Activated CD4-positive, alpha-beta memory T cell treated with anti-CD3 and anti-CD28 coated beads for 36 hours (primary cell): ENCODE measurements around the gene SLC35F1. TPM values are rescaled to one million over a fixed set of nuclear protein-coding genes. Genes with fewer than 3 reads are reported as not detected.

Source experiments
- CTCF ChIA-PET: fragments of 350-600 bp; sonication (Branson Sonifier 250); formaldehyde crosslinking; loops from one replicate; lab custom pipeline; 2021; ENCODE audit warnings: antibody characterized with exemption, inconsistent platforms; lab: Charles Lee
- POLR2A ChIA-PET: fragments of 350-600 bp; sonication (Branson Sonifier 250); formaldehyde crosslinking; loops from one replicate; lab custom pipeline; 2021; ENCODE audit warnings: antibody characterized with exemption; lab: Charles Lee
- DNase-seq: peaks from one replicate; pipeline ENCODE4 v3.0.0-alpha.2; 2020
- H3K27ac Mint-ChIP-seq: one replicate; pipeline ENCODE4 v1.8.0; 2021; ENCODE audit warnings: mixed read lengths
- H3K27me3 Mint-ChIP-seq: one replicate; pipeline ENCODE4 v1.8.0; 2021; ENCODE audit warnings: mixed read lengths
- H3K36me3 Mint-ChIP-seq: one replicate; pipeline ENCODE4 v1.8.0; 2021; ENCODE audit warnings: mixed read lengths
- H3K4me1 Mint-ChIP-seq: one replicate; pipeline ENCODE4 v1.8.0; 2021; ENCODE audit warnings: low read depth, mixed read lengths
- H3K4me3 Mint-ChIP-seq: one replicate; pipeline ENCODE4 v1.8.0; 2021; ENCODE audit warnings: mild to moderate bottlenecking, mixed read lengths
- H3K9me3 Mint-ChIP-seq: one replicate; pipeline ENCODE4 v1.8.0; 2021; ENCODE audit warnings: mixed read lengths
- intact Hi-C: fragments of 100-400 bp; cut with micrococcal nuclease; formaldehyde crosslinking; loops from one replicate; pipeline ENCODE4 v1.15.1; 2023
- total RNA-seq, 2 experiments: library from RNA; stranded (reverse); gene quantifications; one replicate each; pipeline ENCODE4 v1.2.3, GENCODE V29; 2021

The SLC35F1 gene
- total RNA-seq, 2 experiments from 2014 or later, result 0.14 to 0.19 TPM

GRCh38 chr6:117974914-117975627, 68.0 kb downstream of the SLC35F1 start:
- peaks cover 2% of the 10 kb centered on the region for H3K36me3 Mint-ChIP-seq
- DNase-seq, result no peak
- H3K4me3 Mint-ChIP-seq, result no peak overlapping the region
- H3K4me1 Mint-ChIP-seq, result no peaks in the 10 kb centered on the region
- H3K27ac Mint-ChIP-seq, result no peak overlapping the region
- H3K27me3 Mint-ChIP-seq, result peaks cover 7% of the 10 kb centered on the region
- ChIA-PET CTCF (interaction anchor here (1.0 to 3.7 kb wide), 6 partner anchors 10 to 582 kb away, joined by 3 to 25 read pairs (median 4); no protein-coding TSS in a partner anchor), POLR2A (no interaction called here)
- intact Hi-C loops, result loop anchor here (5.0 kb wide), 1 partner anchor 287 kb away; no protein-coding TSS in a partner anchor
- H3K9me3 Mint-ChIP-seq, result peaks cover 6% of the 10 kb centered on the region

DNA sequence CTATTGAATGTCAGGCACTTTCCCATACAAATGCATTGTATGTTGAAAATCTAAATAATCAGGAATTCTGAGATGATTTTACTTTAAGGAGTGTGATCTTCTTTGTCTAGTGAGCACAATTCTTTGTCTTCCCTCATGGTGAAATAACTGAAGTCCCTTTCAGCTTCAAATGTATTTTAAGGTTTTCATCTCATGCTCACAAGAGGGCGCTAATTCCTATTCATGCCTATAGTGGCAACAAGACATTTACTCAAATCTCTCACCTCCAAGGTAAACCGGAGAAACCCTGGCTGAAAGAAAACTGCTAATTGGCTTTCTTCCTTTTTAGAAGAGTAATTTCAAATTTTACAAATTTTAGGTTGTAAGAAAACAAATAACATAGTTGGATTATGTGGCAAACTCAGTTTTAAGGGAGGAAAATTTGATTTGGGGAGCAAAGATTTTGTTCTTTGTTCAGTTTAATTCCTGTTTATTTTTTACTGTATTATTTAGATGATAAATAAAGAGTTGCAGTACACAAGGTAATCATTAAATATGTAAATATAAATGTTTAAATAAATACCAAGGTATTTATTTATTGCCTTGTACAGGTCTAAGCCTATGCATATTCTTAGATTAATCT, 69.1 kb downstream of the SLC35F1 start:
- Mint-ChIP-seq H3K36me3 (peaks cover 2% of the 10 kb centered on the region), H3K27ac (no peak overlapping the region), H3K4me3 (no peak overlapping the region), H3K9me3 (peaks cover 6% of the 10 kb centered on the region), H3K27me3 (peaks cover 7% of the 10 kb centered on the region), H3K4me1 (no peaks in the 10 kb centered on the region)
- CTCF ChIA-PET, result interaction anchor here (0.6 to 3.7 kb wide), 10 partner anchors 9 to 604 kb away, joined by 3 to 25 read pairs (median 4); no protein-coding TSS in a partner anchor
- POLR2A ChIA-PET, result no interaction called here
- intact Hi-C loops, result loop anchor here (1.0 to 5.0 kb wide), 2 partner anchors 286 to 575 kb away; no protein-coding TSS in a partner anchor
- DNase-seq, result no peak

- no peak overlapping the region for H3K27ac Mint-ChIP-seq
- H3K36me3 Mint-ChIP-seq, result no peaks in the 10 kb centered on the region
- no peaks in the 10 kb centered on the region for H3K27me3 Mint-ChIP-seq
- DNase-seq, result no peak
- intact Hi-C loops, result no loop called here
- no peaks in the 10 kb centered on the region for H3K4me1 Mint-ChIP-seq
- ChIA-PET CTCF (interaction anchor here (3.6 kb wide), 1 partner anchor 11 kb away, joined by 25 read pairs; no protein-coding TSS in a partner anchor), POLR2A (no interaction called here)
- H3K4me3 Mint-ChIP-seq, result no peak overlapping the region
- H3K9me3 Mint-ChIP-seq, result no peaks in the 10 kb centered on the region
Measured at GRCh38 chr6:117985916-117986315, 78.9 kb downstream of the SLC35F1 start.

GRCh38 chr6:117986396-117986795, 79.3 kb downstream of the SLC35F1 start:
- ChIA-PET CTCF (interaction anchor here (3.6 kb wide), 1 partner anchor 12 kb away, joined by 25 read pairs; no protein-coding TSS in a partner anchor), POLR2A (no interaction called here)
- Mint-ChIP-seq H3K27me3 (no peaks in the 10 kb centered on the region), H3K4me3 (no peak overlapping the region), H3K36me3 (no peaks in the 10 kb centered on the region), H3K4me1 (no peaks in the 10 kb centered on the region), H3K27ac (no peak overlapping the region), H3K9me3 (no peaks in the 10 kb centered on the region)
- intact Hi-C loops, result no loop called here
- DNase-seq, result no peak

- Mint-ChIP-seq H3K36me3 (no peaks in the 10 kb centered on the region), H3K9me3 (no peaks in the 10 kb centered on the region), H3K4me3 (no peak overlapping the region), H3K27ac (no peak overlapping the region), H3K4me1 (no peaks in the 10 kb centered on the region), H3K27me3 (peaks cover 3% of the 10 kb centered on the region)
- ChIA-PET POLR2A (no interaction called here), CTCF (no interaction called here)
- DNase-seq, result no peak
- intact Hi-C loops, result no loop called here
Measured at GRCh38 chr6:117989086-117989485, 82.0 kb downstream of the SLC35F1 start.

- DNase-seq, result no peak
- ChIA-PET POLR2A (no interaction called here), CTCF (no interaction called here)
- Mint-ChIP-seq H3K4me1 (no peaks in the 10 kb centered on the region), H3K27me3 (peaks cover 3% of the 10 kb centered on the region), H3K36me3 (no peaks in the 10 kb centered on the region), H3K27ac (no peak overlapping the region), H3K4me3 (no peak overlapping the region), H3K9me3 (no peaks in the 10 kb centered on the region)
- intact Hi-C loops, result no loop called here
Measured at GRCh38 chr6:117990151-117990550, 83.1 kb downstream of the SLC35F1 start.

- Mint-ChIP-seq H3K36me3 (no peaks in the 10 kb centered on the region), H3K4me3 (no peak overlapping the region), H3K27ac (no peak overlapping the region), H3K9me3 (no peaks in the 10 kb centered on the region), H3K4me1 (no peaks in the 10 kb centered on the region), H3K27me3 (peaks cover 3% of the 10 kb centered on the region)
- no peak for DNase-seq
- intact Hi-C loops, result no loop called here
- ChIA-PET CTCF (no interaction called here), POLR2A (no interaction called here)
Measured at GRCh38 chr6:117992856-117993255, 85.8 kb downstream of the SLC35F1 start.

- intact Hi-C loops, result no loop called here
- no peak overlapping the region for H3K4me3 Mint-ChIP-seq
- H3K27ac Mint-ChIP-seq, result no peak overlapping the region
- H3K9me3 Mint-ChIP-seq, result peaks cover 8% of the 10 kb centered on the region
- DNase-seq, result no peak
- CTCF ChIA-PET, result no interaction called here
- H3K36me3 Mint-ChIP-seq, result no peaks in the 10 kb centered on the region
- H3K27me3 Mint-ChIP-seq, result peaks cover 8% of the 10 kb centered on the region
- no peaks in the 10 kb centered on the region for H3K4me1 Mint-ChIP-seq
- POLR2A ChIA-PET, result no interaction called here
Measured at GRCh38 chr6:118012944-118013343, 105.9 kb downstream of the SLC35F1 start.

DNA sequence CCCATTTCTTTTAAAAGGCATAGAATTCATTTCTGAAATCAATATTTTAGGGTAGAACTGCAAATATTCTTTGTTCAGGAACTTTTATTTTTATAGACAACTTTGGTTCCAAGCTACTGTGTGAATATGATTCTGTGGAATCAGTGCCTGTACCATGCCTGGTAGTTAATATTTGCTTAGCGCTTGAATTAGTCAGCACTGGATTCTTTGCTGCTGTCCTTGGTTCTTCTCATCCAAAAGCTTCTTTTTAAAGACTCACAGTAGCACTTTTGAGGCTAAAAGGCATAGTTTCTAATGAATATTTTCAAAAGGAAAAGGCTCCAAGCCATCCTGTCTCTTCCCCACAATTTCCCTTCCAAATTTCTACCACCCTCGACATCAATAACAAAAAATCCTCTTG, 109.5 kb downstream of the SLC35F1 start:
- no peaks in the 10 kb centered on the region for H3K36me3 Mint-ChIP-seq
- H3K27me3 Mint-ChIP-seq, result peaks cover under 1% of the 10 kb centered on the region
- DNase-seq, result no peak
- ChIA-PET POLR2A (no interaction called here), CTCF (interaction anchor here (1.6 kb wide), 1 partner anchor 40 kb away, joined by 3 read pairs; no protein-coding TSS in a partner anchor)
- no peak overlapping the region for H3K27ac Mint-ChIP-seq
- no peaks in the 10 kb centered on the region for H3K9me3 Mint-ChIP-seq
- H3K4me1 Mint-ChIP-seq, result no peaks in the 10 kb centered on the region
- no peak overlapping the region for H3K4me3 Mint-ChIP-seq
- intact Hi-C loops, result no loop called here

- ChIA-PET POLR2A (no interaction called here), CTCF (no interaction called here)
- no peaks in the 10 kb centered on the region for H3K9me3 Mint-ChIP-seq
- no peaks in the 10 kb centered on the region for H3K36me3 Mint-ChIP-seq
- H3K27ac Mint-ChIP-seq, result no peak overlapping the region
- DNase-seq, result no peak
- intact Hi-C loops, result no loop called here
- H3K4me1 Mint-ChIP-seq, result no peaks in the 10 kb centered on the region
- H3K4me3 Mint-ChIP-seq, result no peak overlapping the region
- no peaks in the 10 kb centered on the region for H3K27me3 Mint-ChIP-seq
Measured at GRCh38 chr6:118017301-118017848, 110.3 kb downstream of the SLC35F1 start.

DNA sequence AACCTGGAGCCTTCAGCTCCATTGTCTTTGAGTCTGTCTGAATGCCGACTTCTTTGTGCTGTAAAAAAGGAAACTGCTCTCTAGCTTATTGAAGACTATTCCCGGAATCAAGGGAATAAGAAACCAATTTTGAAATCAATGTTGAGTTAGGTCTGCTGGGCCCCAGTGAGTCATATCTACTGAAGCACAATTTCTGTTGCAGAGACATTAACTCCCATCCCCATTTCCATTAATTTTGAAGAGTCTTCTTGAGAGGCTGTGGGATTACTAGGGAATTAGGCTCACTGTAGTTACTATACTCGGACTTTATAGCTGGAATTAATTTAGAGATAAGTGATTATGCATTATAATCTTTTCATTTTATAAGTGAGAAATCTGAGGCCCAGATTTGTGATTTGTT, 116.7 kb downstream of the SLC35F1 start:
- H3K27ac Mint-ChIP-seq, result no peak overlapping the region
- H3K4me3 Mint-ChIP-seq, result no peak overlapping the region
- ChIA-PET POLR2A (no interaction called here), CTCF (no interaction called here)
- no peaks in the 10 kb centered on the region for H3K36me3 Mint-ChIP-seq
- H3K4me1 Mint-ChIP-seq, result no peaks in the 10 kb centered on the region
- intact Hi-C loops, result no loop called here
- no peaks in the 10 kb centered on the region for H3K9me3 Mint-ChIP-seq
- DNase-seq, result no peak
- no peaks in the 10 kb centered on the region for H3K27me3 Mint-ChIP-seq

- DNase-seq, result no peak
- H3K36me3 Mint-ChIP-seq, result no peaks in the 10 kb centered on the region
- ChIA-PET POLR2A (no interaction called here), CTCF (no interaction called here)
- intact Hi-C loops, result no loop called here
- no peak overlapping the region for H3K27ac Mint-ChIP-seq
- no peaks in the 10 kb centered on the region for H3K9me3 Mint-ChIP-seq
- no peaks in the 10 kb centered on the region for H3K27me3 Mint-ChIP-seq
- H3K4me1 Mint-ChIP-seq, result no peaks in the 10 kb centered on the region
- H3K4me3 Mint-ChIP-seq, result no peak overlapping the region
Measured at GRCh38 chr6:118029967-118030366, 122.9 kb downstream of the SLC35F1 start.
